Measurements from ENCODE around the gene DOCK9. TPM values are rescaled to one million over a fixed set of nuclear protein-coding genes. Genes with fewer than 3 reads are reported as not detected.

DOCK9 gene
- total RNA-seq, 1 experiment from 2014 or later: 31.7 TPM

GRCh38 chr13:98893371-98893770 is 84.5 kb downstream of the DOCK9 start:
- ATAC-seq (no peak), DNase-seq (no peak)
- H3K4me2 ChIP-seq (ENCODE audit: low read length): no peak overlapping the region
- no peaks in the 10 kb centered on the region for H3K36me3 ChIP-seq (ENCODE audit: low read depth, low read length)
- intact Hi-C loops (cut with micrococcal nuclease): loop anchor here (5.0 kb wide), 2 partner anchors 84 to 139 kb away; partner anchors contain the start of gene DOCK9
- TF ChIP-seq, protein P1, sequence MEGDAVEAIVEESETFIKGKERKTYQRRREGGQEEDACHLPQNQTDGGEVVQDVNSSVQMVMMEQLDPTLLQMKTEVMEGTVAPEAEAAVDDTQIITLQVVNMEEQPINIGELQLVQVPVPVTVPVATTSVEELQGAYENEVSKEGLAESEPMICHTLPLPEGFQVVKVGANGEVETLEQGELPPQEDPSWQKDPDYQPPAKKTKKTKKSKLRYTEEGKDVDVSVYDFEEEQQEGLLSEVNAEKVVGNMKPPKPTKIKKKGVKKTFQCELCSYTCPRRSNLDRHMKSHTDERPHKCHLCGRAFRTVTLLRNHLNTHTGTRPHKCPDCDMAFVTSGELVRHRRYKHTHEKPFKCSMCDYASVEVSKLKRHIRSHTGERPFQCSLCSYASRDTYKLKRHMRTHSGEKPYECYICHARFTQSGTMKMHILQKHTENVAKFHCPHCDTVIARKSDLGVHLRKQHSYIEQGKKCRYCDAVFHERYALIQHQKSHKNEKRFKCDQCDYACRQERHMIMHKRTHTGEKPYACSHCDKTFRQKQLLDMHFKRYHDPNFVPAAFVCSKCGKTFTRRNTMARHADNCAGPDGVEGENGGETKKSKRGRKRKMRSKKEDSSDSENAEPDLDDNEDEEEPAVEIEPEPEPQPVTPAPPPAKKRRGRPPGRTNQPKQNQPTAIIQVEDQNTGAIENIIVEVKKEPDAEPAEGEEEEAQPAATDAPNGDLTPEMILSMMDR (conservative IDR thresholded peaks at IDR 0.05; ENCODE audit: low read depth, low read length): no peak
- TF ChIP-seq EZH2phosphoT487 (IDR thresholded peaks at IDR 0.05; ENCODE audit: borderline replicate concordance, low read length) (no peak), EZH2 (IDR thresholded peaks at IDR 0.05; ENCODE audit: low read length, unreplicated experiment) (no peak)
- no peak overlapping the region for H3K9ac ChIP-seq (ENCODE audit: low read length)
- BruUV-seq (replicated peaks): no TSS peak
- H3K9me2 ChIP-seq (replicated peaks; ENCODE audit: low read length): no peaks in the 10 kb centered on the region
- no peak overlapping the region for H2AFZ ChIP-seq (ENCODE audit: low read length)
- no peaks in the 10 kb centered on the region for H3K79me2 ChIP-seq (ENCODE audit: low read length)
- no peak overlapping the region for H3K27ac ChIP-seq (ENCODE audit: low read length)
- H3K4me1 ChIP-seq (ENCODE audit: insufficient read depth, low read length): peaks cover 26% of the 10 kb centered on the region
- H3K27me3 ChIP-seq (ENCODE audit: low read length): no peaks in the 10 kb centered on the region
- H3K4me3 ChIP-seq (ENCODE audit: low read length): no peak overlapping the region
- H3K9me3 ChIP-seq (ENCODE audit: low read length): no peaks in the 10 kb centered on the region
- CTCF ChIA-PET: no interaction called here
- POLR2A ChIA-PET (ENCODE audit: unreplicated experiment): no interaction called here
- no peaks in the 10 kb centered on the region for H4K20me1 ChIP-seq (ENCODE audit: low read length)
- peaks cover 11% of the 10 kb centered on the region for H3F3A ChIP-seq (ENCODE audit: low read length, unreplicated experiment)

DNA sequence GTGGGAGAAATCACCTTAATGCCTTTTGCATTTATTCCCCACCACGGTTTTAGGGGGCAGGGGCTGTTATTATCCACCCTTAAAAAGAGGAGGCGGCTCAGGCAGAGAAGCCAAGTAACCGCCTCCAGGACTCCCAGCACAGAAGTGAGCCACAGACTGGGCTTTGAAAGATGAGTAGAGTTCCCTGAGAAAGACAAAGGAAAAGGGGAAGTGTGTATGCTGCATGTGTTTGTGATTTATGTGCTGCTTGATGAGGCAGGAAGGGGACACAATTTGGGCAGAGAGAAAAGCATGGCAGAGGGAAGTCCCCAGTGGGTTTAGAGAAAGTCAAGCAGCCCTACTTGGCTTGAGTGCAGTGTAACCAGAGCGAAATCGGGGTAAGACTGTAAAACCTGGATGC is 85.0 kb downstream of the DOCK9 start:
- ATAC-seq: no peak

DNA sequence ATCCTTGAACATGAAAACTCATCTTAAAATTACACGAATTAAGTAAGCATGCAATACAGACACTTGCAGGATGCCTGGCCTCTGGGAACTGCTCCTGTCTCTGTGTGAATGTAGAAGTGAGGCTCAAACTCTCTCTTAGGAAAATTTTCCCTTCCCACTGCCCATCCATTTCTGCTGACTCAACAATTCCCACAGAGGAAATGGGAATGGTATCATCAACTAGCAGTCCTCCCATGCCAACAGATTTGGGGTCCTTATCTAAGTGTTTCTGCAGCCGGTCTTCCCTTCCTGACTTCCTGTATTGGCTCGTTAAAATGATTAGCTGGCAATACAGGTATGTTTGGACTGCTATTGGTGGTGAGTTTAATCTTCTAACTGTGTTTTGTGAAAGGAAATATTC is 85.8 kb downstream of the DOCK9 start:
- no peak overlapping the region for H3K4me3 ChIP-seq (ENCODE audit: low read length)
- 0 out of 2 replicates have a peak, but pooled peaks cover 2% of the 10 kb centered on the region for H3K36me3 ChIP-seq (ENCODE audit: low read depth, low read length)
- ChIA-PET POLR2A (ENCODE audit: unreplicated experiment) (no interaction called here), CTCF (no interaction called here)
- H3K4me1 ChIP-seq (ENCODE audit: insufficient read depth, low read length): peaks cover 26% of the 10 kb centered on the region
- no peaks in the 10 kb centered on the region for H3K79me2 ChIP-seq (ENCODE audit: low read length)
- ATAC-seq (no peak), DNase-seq (no peak)
- H3K27ac ChIP-seq (ENCODE audit: low read length): no peak overlapping the region
- TF ChIP-seq EZH2phosphoT487 (IDR thresholded peaks at IDR 0.05; ENCODE audit: borderline replicate concordance, low read length): no peak
- TF ChIP-seq, protein P1 (conservative IDR thresholded peaks at IDR 0.05; ENCODE audit: low read depth, low read length): no peak
- no peak for TF ChIP-seq EZH2 (IDR thresholded peaks at IDR 0.05; ENCODE audit: low read length, unreplicated experiment)
- no peak overlapping the region for H2AFZ ChIP-seq (ENCODE audit: low read length)
- no peaks in the 10 kb centered on the region for H4K20me1 ChIP-seq (ENCODE audit: low read length)
- BruUV-seq (replicated peaks): no TSS peak
- H3K9ac ChIP-seq (ENCODE audit: low read length): no peak overlapping the region
- intact Hi-C loops (cut with micrococcal nuclease): loop anchor here (5.0 kb wide), 2 partner anchors 85 to 140 kb away; partner anchors contain the start of gene DOCK9
- H3K4me2 ChIP-seq (ENCODE audit: low read length): no peak overlapping the region
- peaks cover 11% of the 10 kb centered on the region for H3F3A ChIP-seq (ENCODE audit: low read length, unreplicated experiment)
- no peaks in the 10 kb centered on the region for H3K9me2 ChIP-seq (replicated peaks; ENCODE audit: low read length)
- no peaks in the 10 kb centered on the region for H3K9me3 ChIP-seq (ENCODE audit: low read length)
- no peaks in the 10 kb centered on the region for H3K27me3 ChIP-seq (ENCODE audit: low read length)

More for the DNA sequence above, 85.0 kb downstream of the DOCK9 start:
- CTCF ChIA-PET: no interaction called here
- H4K20me1 ChIP-seq (ENCODE audit: low read length): no peaks in the 10 kb centered on the region
- H3K4me1 ChIP-seq (ENCODE audit: insufficient read depth, low read length): peaks cover 26% of the 10 kb centered on the region
- H3F3A ChIP-seq (ENCODE audit: low read length, unreplicated experiment): peaks cover 11% of the 10 kb centered on the region
- H3K79me2 ChIP-seq (ENCODE audit: low read length): no peaks in the 10 kb centered on the region
- H3K4me2 ChIP-seq (ENCODE audit: low read length): no peak overlapping the region
- intact Hi-C loops (cut with micrococcal nuclease): loop anchor here (5.0 kb wide), 2 partner anchors 84 to 139 kb away; partner anchors contain the start of gene DOCK9
- H3K27ac ChIP-seq (ENCODE audit: low read length): no peak overlapping the region
- H3K36me3 ChIP-seq (ENCODE audit: low read depth, low read length): 0 out of 2 replicates have a peak, but pooled peaks cover 2% of the 10 kb centered on the region
- H3K9me3 ChIP-seq (ENCODE audit: low read length): no peaks in the 10 kb centered on the region
- TF ChIP-seq EZH2 (IDR thresholded peaks at IDR 0.05; ENCODE audit: low read length, unreplicated experiment) (no peak), EZH2phosphoT487 (IDR thresholded peaks at IDR 0.05; ENCODE audit: borderline replicate concordance, low read length) (no peak)
- TF ChIP-seq, protein P1 (conservative IDR thresholded peaks at IDR 0.05; ENCODE audit: low read depth, low read length): no peak
- H3K9ac ChIP-seq (ENCODE audit: low read length): no peak overlapping the region
- BruUV-seq (replicated peaks): no TSS peak
- H3K9me2 ChIP-seq (replicated peaks; ENCODE audit: low read length): no peaks in the 10 kb centered on the region
- H3K27me3 ChIP-seq (ENCODE audit: low read length): no peaks in the 10 kb centered on the region
- no peak for DNase-seq
- no peak overlapping the region for H3K4me3 ChIP-seq (ENCODE audit: low read length)
- no peak overlapping the region for H2AFZ ChIP-seq (ENCODE audit: low read length)
- POLR2A ChIA-PET (ENCODE audit: unreplicated experiment): no interaction called here
